ENCODE data around the gene CCDC30. TPM values are rescaled to one million over a fixed set of nuclear protein-coding genes. Genes with fewer than 3 reads are reported as not detected.

The CCDC30 gene
- total RNA-seq, 1 donor from 2014 or later: 7.5 TPM

- H3K27me3 Mint-ChIP-seq (ENCODE audit: low read depth): peaks cover 1% of the 10 kb centered on the region
- peaks cover 48% of the 10 kb centered on the region for H3K4me1 Mint-ChIP-seq
- no peak for DNase-seq (ENCODE audit: low spot score in 2 of 2, unreplicated experiment in 2 of 2)
- no peaks in the 10 kb centered on the region for H3K9me3 Mint-ChIP-seq
- no peak overlapping the region for H3K4me3 Mint-ChIP-seq
- no peaks in the 10 kb centered on the region for H3K36me3 Mint-ChIP-seq
- no peak overlapping the region for H3K27ac Mint-ChIP-seq
- TF ChIP-seq CTCF (IDR thresholded peaks at IDR 0.05; ENCODE audit: unreplicated experiment): no peak
Measured at GRCh38 chr1:42420121-42420520, 43.0 kb upstream of the CCDC30 start.

- Mint-ChIP-seq H3K4me1 (peaks cover 48% of the 10 kb centered on the region), H3K36me3 (no peaks in the 10 kb centered on the region), H3K4me3 (peak overlapping the region; percentile 36), H3K27ac (peak overlapping the region; percentile 65), H3K27me3 (ENCODE audit: low read depth) (no peaks in the 10 kb centered on the region), H3K9me3 (no peaks in the 10 kb centered on the region)
- TF ChIP-seq CTCF (IDR thresholded peaks at IDR 0.05; ENCODE audit: unreplicated experiment): no peak
- peak; percentile 61 to 73 for DNase-seq (ENCODE audit: low spot score in 2 of 2, unreplicated experiment in 2 of 2)
Measured at GRCh38 chr1:42420911-42421585, 42.0 kb upstream of the CCDC30 start.

GRCh38 chr1:42422737-42423136, 40.3 kb upstream of the CCDC30 start:
- Mint-ChIP-seq H3K4me1 (peaks cover 48% of the 10 kb centered on the region), H3K36me3 (no peaks in the 10 kb centered on the region), H3K9me3 (no peaks in the 10 kb centered on the region), H3K4me3 (no peak overlapping the region), H3K27ac (no peak overlapping the region), H3K27me3 (ENCODE audit: low read depth) (no peaks in the 10 kb centered on the region)
- no peak for DNase-seq (ENCODE audit: low spot score in 2 of 2, unreplicated experiment in 2 of 2)
- no peak for TF ChIP-seq CTCF (IDR thresholded peaks at IDR 0.05; ENCODE audit: unreplicated experiment)

GRCh38 chr1:42423681-42424080, 39.4 kb upstream of the CCDC30 start:
- no peak overlapping the region for H3K4me3 Mint-ChIP-seq
- H3K4me1 Mint-ChIP-seq: peaks cover 43% of the 10 kb centered on the region
- no peak for TF ChIP-seq CTCF (IDR thresholded peaks at IDR 0.05; ENCODE audit: unreplicated experiment)
- no peak for DNase-seq (ENCODE audit: low spot score in 2 of 2, unreplicated experiment in 2 of 2)
- no peaks in the 10 kb centered on the region for H3K27me3 Mint-ChIP-seq (ENCODE audit: low read depth)
- no peak overlapping the region for H3K27ac Mint-ChIP-seq
- no peaks in the 10 kb centered on the region for H3K36me3 Mint-ChIP-seq
- H3K9me3 Mint-ChIP-seq: no peaks in the 10 kb centered on the region

GRCh38 chr1:42424201-42424600, 38.9 kb upstream of the CCDC30 start:
- Mint-ChIP-seq H3K36me3 (no peaks in the 10 kb centered on the region), H3K4me1 (peaks cover 43% of the 10 kb centered on the region), H3K27me3 (ENCODE audit: low read depth) (no peaks in the 10 kb centered on the region), H3K9me3 (no peaks in the 10 kb centered on the region), H3K27ac (no peak overlapping the region), H3K4me3 (no peak overlapping the region)
- no peak for TF ChIP-seq CTCF (IDR thresholded peaks at IDR 0.05; ENCODE audit: unreplicated experiment)
- no peak for DNase-seq (ENCODE audit: low spot score in 2 of 2, unreplicated experiment in 2 of 2)

Measured in mesothelial cell of epicardium (in vitro differentiated cells).